Epidermal melanocyte (primary cell): ENCODE results near the gene PSORS1C2.
"Not testable (repeated sequence)": the region's sequence is repeated elsewhere in the genome, so short reads cannot be mapped to it uniquely, and the experiment has no call there.

Source experiments
- DNase-seq: peaks from one replicate; pipeline ENCODE4 v3.0.0; 2011; ENCODE audit warnings: low spot score; ENCODE audit not compliant: insufficient read length

Gene PSORS1C2

GRCh38 chr6:31138982-31139381 is at the start of gene PSORS1C2:
TSS of gene PSORS1C2 (minus strand) at chr6:31139066. CDS start at chr6:31139026, 40 bp downstream.
- DNase-seq = no peak

DNA sequence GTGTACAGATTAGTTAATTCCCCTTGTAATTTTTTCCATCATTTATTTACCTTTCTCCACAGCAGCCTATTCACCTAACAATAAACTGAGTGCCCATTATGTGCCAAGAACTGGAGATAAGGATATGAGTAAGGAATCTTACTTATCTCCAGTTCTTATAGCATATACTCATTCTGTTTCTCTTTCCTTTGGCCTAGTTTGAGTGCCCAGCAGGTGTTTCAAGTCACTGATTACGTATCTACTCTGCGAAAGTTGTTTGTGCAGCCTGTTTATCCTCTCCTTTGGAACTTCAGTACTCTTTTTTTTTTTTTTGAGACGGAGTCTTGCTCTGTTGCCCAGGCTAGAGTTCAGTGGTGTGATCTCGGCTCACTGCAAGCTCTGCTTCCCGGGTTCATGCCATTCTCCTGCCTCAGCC is 48.9 kb upstream of the PSORS1C2 start:
- DNase-seq = no peak

DNA sequence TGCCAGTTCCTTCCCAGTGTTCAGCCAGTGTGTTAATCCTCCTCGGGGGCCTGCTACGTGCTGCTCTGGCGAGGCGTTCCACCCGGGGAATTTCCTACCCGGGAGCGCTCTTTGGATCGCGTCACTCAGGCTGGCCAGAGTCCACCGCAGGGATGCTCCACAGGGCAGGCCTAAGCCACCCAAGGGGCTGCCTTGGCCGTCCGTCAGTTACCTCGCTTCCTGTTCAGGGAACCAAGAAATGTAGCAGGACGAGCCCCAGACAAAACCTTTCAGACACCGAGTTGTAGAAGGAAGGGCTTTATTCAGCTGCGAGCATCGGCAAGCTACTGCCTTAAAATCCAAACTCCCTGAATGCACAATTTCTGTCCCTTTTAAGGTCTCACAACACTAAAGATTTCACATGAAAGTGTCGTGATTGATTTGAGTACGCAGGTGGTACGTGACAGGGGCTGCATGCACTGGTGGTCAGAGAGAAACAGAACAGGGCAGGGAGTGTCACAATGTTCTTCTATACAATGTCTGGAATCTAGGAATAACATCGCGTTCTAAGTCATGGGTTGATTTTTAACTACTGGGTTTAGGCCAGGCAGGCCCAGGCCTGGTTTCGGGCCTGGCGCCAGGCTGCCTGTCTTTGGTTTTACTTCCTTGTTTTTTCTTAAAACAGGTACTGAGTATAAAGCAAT is 47.3 kb upstream of the PSORS1C2 start:
- no peak for DNase-seq

DNA sequence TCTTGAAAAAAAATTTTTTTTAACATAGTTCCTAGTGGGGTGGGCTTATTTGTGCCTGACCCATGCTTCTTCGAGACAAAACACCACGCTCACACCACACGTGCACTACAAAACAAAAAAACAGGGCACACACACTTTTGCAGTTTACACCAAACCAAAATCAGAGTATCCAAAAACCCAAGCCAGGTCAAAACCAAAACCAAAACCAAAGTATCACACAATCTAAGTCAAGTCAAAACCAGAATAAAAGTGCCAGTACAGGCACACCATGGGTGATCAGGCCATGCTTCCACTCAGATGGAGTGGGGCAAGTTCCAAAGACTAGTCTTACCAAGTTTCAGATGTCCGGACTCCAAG is 46.8 kb upstream of the PSORS1C2 start:
- DNase-seq = not testable (repeated sequence)

GRCh38 chr6:31183859-31184258 is 45.0 kb upstream of the PSORS1C2 start:
- DNase-seq = not testable (repeated sequence)

- not testable (repeated sequence) for DNase-seq
These were observed 44.4 kb upstream of the PSORS1C2 start for GRCh38 chr6:31183287-31183686.

DNA sequence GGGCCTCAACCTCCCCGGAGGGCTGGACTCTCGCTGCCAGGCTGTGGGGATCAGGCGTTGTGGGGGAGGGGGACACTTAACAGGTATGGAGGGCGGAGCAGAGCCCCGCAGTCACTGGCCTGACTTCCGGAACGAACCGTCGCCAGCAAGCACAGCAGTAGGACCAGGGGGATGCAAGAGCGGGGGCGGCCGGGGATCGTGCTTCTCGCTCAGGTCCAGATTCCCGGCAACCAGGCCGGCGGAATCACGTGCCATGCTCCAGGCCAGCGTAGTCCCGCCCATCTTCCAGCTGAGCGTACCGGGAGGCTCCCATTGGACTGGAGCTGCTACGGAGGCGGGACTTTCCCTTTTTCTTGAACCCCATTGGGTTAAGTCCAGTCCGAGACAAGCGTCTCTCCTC is 41.6 kb upstream of the PSORS1C2 start:
- DNase-seq = no peak

DNA sequence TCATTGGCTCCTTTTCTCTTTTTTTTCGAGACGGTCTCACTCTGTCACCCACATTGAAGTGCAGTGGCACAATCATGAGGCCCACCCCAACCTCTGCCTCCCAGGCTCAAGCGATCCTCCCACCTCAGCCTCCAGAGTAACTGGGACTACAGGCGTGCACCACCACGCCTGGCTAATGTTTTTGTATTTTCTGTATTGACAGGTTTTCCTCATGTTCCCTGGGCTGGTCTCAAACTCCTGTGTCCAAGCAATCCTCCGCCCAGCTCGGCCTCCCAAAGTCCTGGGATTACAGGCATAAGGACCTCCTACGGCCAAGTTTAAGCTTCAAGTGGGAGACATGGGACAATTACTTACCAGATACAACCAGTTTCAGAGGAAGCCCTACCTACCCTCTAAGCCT is 41.0 kb upstream of the PSORS1C2 start:
- DNase-seq = no peak

DNA sequence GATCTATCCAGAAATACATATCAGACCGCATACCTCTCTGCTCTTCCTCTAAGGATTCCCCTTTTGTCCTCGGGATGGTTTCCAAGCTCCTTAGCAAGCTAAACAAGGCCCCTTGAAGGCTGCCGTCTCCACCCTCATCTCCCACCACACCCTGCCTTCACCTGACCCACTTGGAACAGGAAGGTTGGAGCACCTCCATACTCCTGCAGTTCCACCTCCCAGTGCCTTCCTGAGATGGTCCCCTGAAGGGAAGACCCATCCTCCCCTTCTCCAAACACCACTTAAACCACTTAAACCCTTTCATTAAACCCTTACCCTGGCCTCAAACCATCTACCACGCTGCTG is 40.1 kb upstream of the PSORS1C2 start:
- DNase-seq = no peak

DNA sequence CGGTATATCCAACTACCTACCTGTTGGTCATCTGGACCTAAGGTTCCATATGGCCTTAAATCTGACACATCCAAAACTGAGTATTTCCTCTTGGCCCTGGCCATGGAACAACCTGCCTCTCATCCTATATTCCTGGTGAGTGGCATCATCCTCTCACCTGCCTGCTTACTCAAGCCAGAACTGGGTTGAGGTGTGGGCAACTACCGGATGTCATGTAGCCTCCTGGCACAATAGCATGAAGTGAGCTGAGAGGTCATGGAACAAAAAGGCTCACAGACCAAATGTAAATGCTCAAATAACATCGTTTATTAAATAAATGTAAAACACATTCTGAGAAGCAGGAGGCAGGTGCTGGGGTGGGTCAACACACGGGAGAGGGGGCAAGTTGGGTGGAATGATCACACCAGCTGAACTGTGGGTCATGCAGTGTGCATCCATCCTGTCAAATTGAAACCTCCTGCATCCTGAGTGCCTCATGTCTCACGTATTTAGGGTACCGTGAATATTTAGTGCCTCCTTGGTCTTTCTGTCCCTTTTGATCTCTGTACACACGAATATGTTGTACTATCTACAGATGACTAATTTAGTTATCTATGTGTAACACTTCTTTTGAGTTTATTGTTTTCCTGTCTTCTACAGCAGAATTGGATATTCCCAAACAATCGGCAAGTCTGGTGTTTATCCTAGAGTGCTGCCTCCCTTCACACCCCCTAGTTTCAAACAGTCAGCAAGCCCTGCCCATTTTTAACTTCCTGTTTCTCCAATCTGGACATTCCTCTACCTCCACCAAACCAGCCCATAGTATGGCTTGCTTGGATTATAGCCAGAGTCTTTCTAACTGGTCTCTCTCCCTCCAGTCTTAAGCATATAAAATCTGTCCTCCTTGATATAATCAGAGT is 39.5 kb upstream of the PSORS1C2 start:
- DNase-seq = no peak

- no peak for DNase-seq
These were observed 37.1 kb upstream of the PSORS1C2 start for GRCh38 chr6:31175971-31176370.

GRCh38 chr6:31174378-31174777 is 35.5 kb upstream of the PSORS1C2 start:
- DNase-seq = no peak

- no peak for DNase-seq
These were observed 34.5 kb upstream of the PSORS1C2 start for GRCh38 chr6:31173406-31173805.

- DNase-seq = no peak
These were observed 34.1 kb upstream of the PSORS1C2 start for GRCh38 chr6:31172973-31173384.

- no peak for DNase-seq
These were observed 33.4 kb upstream of the PSORS1C2 start for GRCh38 chr6:31171931-31172905.

DNA sequence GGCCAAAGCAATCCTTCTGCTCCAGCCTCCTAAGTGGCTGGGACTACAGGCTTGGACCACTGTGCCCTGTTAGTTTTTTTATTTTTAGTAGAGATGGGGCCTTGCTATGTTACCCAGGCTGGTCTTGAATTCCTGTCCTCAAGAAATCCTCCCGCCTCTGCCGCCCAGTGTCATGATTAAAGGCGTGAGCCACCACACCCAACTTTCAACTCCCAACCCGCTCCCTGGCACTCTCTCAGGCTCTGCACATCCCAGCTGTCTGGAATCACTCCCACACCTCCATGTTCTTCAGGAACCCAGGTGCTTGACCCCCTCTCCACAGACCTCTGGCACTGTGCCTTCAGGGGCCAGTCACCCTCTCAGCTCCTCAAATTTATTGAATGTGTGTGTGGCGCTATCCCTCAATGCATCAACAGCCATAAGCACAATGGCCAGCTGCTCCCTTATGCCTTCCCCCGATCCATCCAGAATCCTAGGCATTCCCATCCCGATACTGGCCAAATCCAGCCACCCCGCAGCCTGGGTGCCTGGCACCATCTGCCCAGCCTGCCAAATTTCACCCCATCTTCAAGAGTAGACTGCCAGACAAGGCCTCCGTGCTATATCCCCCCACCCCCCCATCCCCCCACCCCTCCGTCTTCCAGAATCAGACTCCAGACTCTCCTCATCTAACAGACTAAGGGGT is 32.3 kb upstream of the PSORS1C2 start:
- no peak for DNase-seq

GRCh38 chr6:31170600-31170881 is 31.7 kb upstream of the PSORS1C2 start, which contains the start of gene POU5F1:
TSS of gene POU5F1 (minus strand) at chr6:31170682. CDS start at chr6:31170620, 62 bp downstream.
- no peak for DNase-seq

GRCh38 chr6:31169858-31170599 is 31.2 kb upstream of the PSORS1C2 start:
- DNase-seq = not testable (repeated sequence)

DNA sequence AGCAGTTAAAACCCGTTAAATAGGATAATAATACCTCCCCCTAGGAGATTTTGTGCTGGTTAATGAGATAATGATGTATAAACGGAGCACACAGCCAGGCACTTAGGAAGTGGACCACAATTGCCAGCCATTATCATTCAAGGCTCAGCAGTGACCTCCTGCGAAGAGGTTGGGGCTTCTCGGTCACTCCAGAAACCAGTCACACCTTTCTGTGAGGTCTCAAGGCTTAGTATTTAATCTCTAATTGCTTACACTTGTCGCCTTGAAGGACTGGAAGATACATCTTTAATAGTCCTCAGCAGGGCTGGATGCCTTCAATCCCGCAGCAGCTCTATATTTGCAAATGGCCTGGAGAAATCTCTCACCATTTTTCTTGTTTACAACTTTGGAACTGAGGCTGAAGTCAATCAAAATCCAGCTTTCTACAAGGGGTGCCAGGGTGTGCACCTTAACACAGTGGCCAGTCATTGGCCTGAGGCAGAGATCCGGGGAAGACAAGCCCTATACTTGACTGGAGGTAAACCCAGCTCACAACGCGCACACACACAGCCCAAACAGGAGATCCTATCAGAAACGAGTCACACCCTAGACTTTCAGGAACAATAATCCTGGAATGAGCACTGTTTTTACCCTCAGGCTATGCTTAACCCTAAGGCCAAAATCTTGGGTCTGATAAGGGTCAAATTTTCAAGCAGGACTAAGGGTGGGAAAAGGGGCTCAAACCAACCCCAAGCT is 30.4 kb upstream of the PSORS1C2 start:
- DNase-seq = no peak

GRCh38 chr6:31168606-31169005 is 29.7 kb upstream of the PSORS1C2 start:
- no peak for DNase-seq
